ENCODE results near the gene SETD5. TPM values are rescaled to one million over a fixed set of nuclear protein-coding genes. Genes with fewer than 3 reads are reported as not detected.

SETD5 gene
- total RNA-seq (ENCODE audit: low replicate concordance) = 31.4 and 37.2 TPM in 2 replicates

DNA sequence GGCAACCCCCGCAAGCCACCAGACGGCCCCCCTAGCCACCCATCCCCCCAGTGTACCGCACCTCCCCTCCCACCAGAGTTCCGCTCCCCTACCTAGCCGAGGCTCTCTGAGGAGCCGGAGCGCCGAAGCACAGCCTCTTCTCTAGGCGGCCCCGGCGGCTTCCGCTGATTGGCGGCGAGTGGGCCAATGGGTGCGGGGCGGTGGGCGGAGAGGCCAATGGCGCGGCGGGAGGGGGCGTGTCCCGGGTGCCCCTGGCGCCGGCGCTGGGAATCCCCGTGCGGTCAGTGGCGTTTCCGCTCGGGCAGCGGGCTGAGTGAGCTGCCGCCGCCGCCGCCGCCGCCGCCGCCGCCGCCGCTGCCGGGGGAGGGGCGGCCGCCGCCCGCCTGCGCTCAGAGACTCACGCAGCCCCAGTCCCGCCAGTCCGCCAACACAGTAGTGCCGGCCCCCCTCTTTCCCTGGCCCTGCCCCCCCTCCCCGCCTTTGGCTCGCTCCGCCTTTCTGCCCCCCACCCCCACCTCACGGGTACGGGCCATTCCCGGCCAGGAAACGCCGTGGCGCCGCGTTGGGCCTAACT is at the start of gene SETD5:
TSS of gene SETD5 (plus strand) at position 284 of the 574 bp plus-strand sequence. CDS start 31,324 bp downstream, outside the sequence.

GRCh38 chr3:9362731-9363530 is 34.5 kb upstream of the SETD5 start, which contains the start of gene THUMPD3:
TSS of gene THUMPD3 (plus strand) at chr3:9363054. CDS start at chr3:9365069, 2,015 bp downstream.

Other genes with a start within 250 kb of the SETD5 start
- 1.4 and 5.5 TPM in 2 replicates for gene SRGAP3, start 148.0 kb upstream of the SETD5 start, total RNA-seq (ENCODE audit: low replicate concordance)
- 44.9 and 76.5 TPM in 2 replicates for gene THUMPD3, start 34.6 kb upstream of the SETD5 start, total RNA-seq (ENCODE audit: low replicate concordance)
- gene LHFPL4, start 156.2 kb downstream of the SETD5 start, total RNA-seq (ENCODE audit: low replicate concordance) = 0.12 TPM in 1 of 2 replicates, not detected in the other